Thoracic aorta (tissue), 2 donors: ENCODE measurements around the gene SPINK4. TPM values are rescaled to one million over a fixed set of nuclear protein-coding genes. Genes with fewer than 3 reads are reported as not detected.

Experiments
- ATAC-seq: fragments of 150-250 bp; one replicate; pipeline ENCODE4 v1.8.0; 2017; ENCODE audit warnings: low read depth; ENCODE audit not compliant: insufficient number of reproducible peaks, low FRiP score
- DNase-seq: peaks from one replicate; pipeline ENCODE4 v3.0.0-alpha.2; 2020; ENCODE audit warnings: low spot score
- H3K27ac ChIP-seq, 2 donors: fragments of 200-600 bp; sonication (generic); 1 replicate in 1 of 2; 2 replicates in 1 of 2; pipeline ENCODE4 v1.5.1; 2016; ENCODE audit warnings: mild to moderate bottlenecking in 2 of 2, moderate library complexity in 2 of 2
- H3K27me3 ChIP-seq: fragments of 200-600 bp; sonication (generic); replicated peaks from 2 replicates; pipeline ENCODE4 v1.6.0; 2016; ENCODE audit warnings: mild to moderate bottlenecking; ENCODE audit not compliant: insufficient read depth
- H3K36me3 ChIP-seq: fragments of 200-600 bp; sonication (generic); one replicate; pipeline ENCODE4 v1.5.1; 2016
- H3K4me1 ChIP-seq, 2 donors: fragments of 200-600 bp; sonication (generic); 1 replicate in 1 of 2; 2 replicates in 1 of 2; pipeline versions ENCODE4 v1.5.1 to v1.6.0; 2016; ENCODE audit warnings: low read depth in 2 of 2, mild to moderate bottlenecking in 1 of 2; ENCODE audit not compliant: control insufficient read depth in 1 of 2
- H3K4me3 ChIP-seq: fragments of 200-600 bp; sonication (generic); 2 replicates; pipeline ENCODE4 v1.5.1; 2016; ENCODE audit warnings: mild to moderate bottlenecking
- H3K9me3 ChIP-seq: fragments of 200-600 bp; sonication (generic); 2 replicates; pipeline ENCODE4 v1.5.1; 2016
- CTCF ChIP-seq: fragments of 200-600 bp; sonication (generic); IDR thresholded peaks from one replicate; pipeline ENCODE4 v1.5.1; 2019; ENCODE audit warnings: antibody characterized with exemption
- total RNA-seq, 2 donors: library from RNA; depleted of rRNA; stranded (reverse); fragments of >200 nt; gene quantifications; one replicate each; pipeline versions ENCODE4 v1.1.0 to v1.2.3, GENCODE V29; 2016

The SPINK4 gene
- total RNA-seq, 2 donors from 2014 or later: not detected

GRCh38 chr9:33230756-33231622 is 9.0 kb upstream of the SPINK4 start:
- no peak overlapping the region for H3K27ac ChIP-seq
- no peak for ATAC-seq
- no peak for TF ChIP-seq CTCF

GRCh38 chr9:33231623-33231942 is 8.4 kb upstream of the SPINK4 start:
- no peaks in the 10 kb centered on the region for H3K27me3 ChIP-seq
- TF ChIP-seq CTCF: no peak
- ATAC-seq (no peak), DNase-seq (no peak)
- H3K36me3 ChIP-seq: no peaks in the 10 kb centered on the region
- no peaks in the 10 kb centered on the region for H3K4me1 ChIP-seq
- no peak overlapping the region for H3K27ac ChIP-seq
- no peaks in the 10 kb centered on the region for H3K9me3 ChIP-seq
- H3K4me3 ChIP-seq: no peak overlapping the region

More at GRCh38 chr9:33230756-33231622, 9.0 kb upstream of the SPINK4 start:
- H3K27me3 ChIP-seq: no peaks in the 10 kb centered on the region
- no peaks in the 10 kb centered on the region for H3K36me3 ChIP-seq
- H3K9me3 ChIP-seq: no peaks in the 10 kb centered on the region
- H3K4me1 ChIP-seq: no peaks in the 10 kb centered on the region
- H3K4me3 ChIP-seq: no peak overlapping the region
- DNase-seq: no peak

GRCh38 chr9:33232815-33233214 is 7.2 kb upstream of the SPINK4 start:
- no peaks in the 10 kb centered on the region for H3K36me3 ChIP-seq
- no peaks in the 10 kb centered on the region for H3K27me3 ChIP-seq
- H3K4me3 ChIP-seq: no peak overlapping the region
- ATAC-seq: no peak
- no peaks in the 10 kb centered on the region for H3K4me1 ChIP-seq
- no peaks in the 10 kb centered on the region for H3K9me3 ChIP-seq
- no peak overlapping the region for H3K27ac ChIP-seq
- no peak for DNase-seq
- TF ChIP-seq CTCF: no peak

GRCh38 chr9:33233626-33234342 is 6.2 kb upstream of the SPINK4 start:
- H3K4me1 ChIP-seq: no peaks in the 10 kb centered on the region
- DNase-seq (no peak), ATAC-seq (no peak)

More at GRCh38 chr9:33233626-33234342, 6.2 kb upstream of the SPINK4 start:
- Histone ChIP-seq H3K27me3 (no peaks in the 10 kb centered on the region), H3K36me3 (no peaks in the 10 kb centered on the region), H3K4me3 (no peak overlapping the region), H3K27ac (no peak overlapping the region), H3K9me3 (no peaks in the 10 kb centered on the region)
- no peak for TF ChIP-seq CTCF
